H1 (cell line): ENCODE measurements around the gene RSPH9. TPM values are rescaled to one million over a fixed set of nuclear protein-coding genes. Genes with fewer than 3 reads are reported as not detected.
A peak's percentile ranks its signal among the peaks of the same experiment; 100 is the strongest.

ENCODE experiments used
- CTCF ChIA-PET: fragments of 300-600 bp; sonication (Branson Sonifier 250); formaldehyde crosslinking; loops from one replicate; lab custom pipeline; 2021; ENCODE audit not compliant: partially characterized antibody; lab: Charles Lee
- POLR2A ChIA-PET: fragments of 300-600 bp; sonication (Branson Sonifier 250); formaldehyde crosslinking; loops from one replicate; lab custom pipeline; 2021; ENCODE audit warnings: inconsistent platforms; ENCODE audit not compliant: partially characterized antibody; lab: Charles Lee
- DNase-seq, 2 experiments: peaks; one replicate each; pipeline versions ENCODE4 v3.0.0 to v3.0.0-alpha.2; 2010 to 2022; ENCODE audit warnings: low spot score in 2 of 2, low read depth in 1 of 2, mixed read lengths in 1 of 2
- FAIRE-seq: peaks from 2 replicates; lab custom pipeline; 2011; peaks lifted over from hg19 to GRCh38; lab: Jason Lieb, UNC
- H2AFZ ChIP-seq: 2 replicates; pipeline ENCODE4 v1.8.1; 2012; ENCODE audit warnings: low read length, inconsistent platforms
- H2AK5ac ChIP-seq: 2 replicates; pipeline ENCODE4 v1.6.1; 2013; ENCODE audit warnings: low read depth, low read length
- H2BK120ac ChIP-seq: replicated peaks from 2 replicates; pipeline ENCODE3; 2013; ENCODE audit warnings: low read depth, low read length, inconsistent platforms
- H2BK12ac ChIP-seq: 2 replicates; pipeline ENCODE4 v1.6.1; 2013; ENCODE audit warnings: low read depth, low read length
- H2BK15ac ChIP-seq: 2 replicates; pipeline ENCODE4 v1.6.1; 2013; ENCODE audit warnings: low read length
- H2BK20ac ChIP-seq: 2 replicates; pipeline ENCODE4 v1.6.1; 2013; ENCODE audit warnings: low read length
- H2BK5ac ChIP-seq: 2 replicates; pipeline ENCODE4 v1.6.1; 2013; ENCODE audit warnings: low read depth, low read length
- H3K14ac ChIP-seq: 2 replicates; pipeline ENCODE4 v1.6.1; 2013; ENCODE audit warnings: inconsistent platforms; ENCODE audit not compliant: insufficient read length
- H3K18ac ChIP-seq: 2 replicates; pipeline ENCODE4 v1.6.1; 2013; ENCODE audit warnings: low read length; ENCODE audit errors: extremely low read depth
- H3K23ac ChIP-seq: 2 replicates; pipeline ENCODE4 v1.6.1; 2013; ENCODE audit warnings: inconsistent platforms; ENCODE audit not compliant: insufficient read length
- H3K23me2 ChIP-seq: 2 replicates; pipeline ENCODE4 v1.6.1; 2013; ENCODE audit warnings: low read depth, low read length
- H3K27ac ChIP-seq: 2 replicates; pipeline ENCODE4 v1.6.1; 2011; ENCODE audit warnings: low read depth, low read length, inconsistent platforms
- H3K27me3 ChIP-seq, 4 experiments: replicated peaks in 1 of 4; 1 replicate in 1 of 4; 2 replicates in 3 of 4; pipeline versions ENCODE4 v1.6.1 to v1.8.1; 2011 to 2013; ENCODE audit warnings: low read length in 3 of 4, mild to moderate bottlenecking in 3 of 4, inconsistent platforms in 2 of 4, mixed read lengths in 2 of 4, moderate library complexity in 1 of 4; ENCODE audit not compliant: control insufficient read depth in 3 of 4, insufficient read depth in 3 of 4; ENCODE audit errors: extremely low read depth in 1 of 4
- H3K36me3 ChIP-seq, 4 experiments: 2 replicates each; pipeline versions ENCODE4 v1.6.1 to v1.8.1; 2011 to 2013; ENCODE audit warnings: mild to moderate bottlenecking in 4 of 4, low read length in 3 of 4, moderate library complexity in 2 of 4, control low read depth in 1 of 4, inconsistent platforms in 1 of 4; ENCODE audit not compliant: insufficient read depth in 4 of 4, control insufficient read depth in 2 of 4
- H3K4ac ChIP-seq: replicated peaks from 2 replicates; pipeline ENCODE3; 2013; ENCODE audit warnings: low read length, low read depth, mixed read lengths, inconsistent platforms; ENCODE audit not compliant: insufficient read length
- H3K4me1 ChIP-seq, 4 experiments: replicated peaks in 1 of 4; 1 replicate in 1 of 4; 2 replicates in 3 of 4; pipeline versions ENCODE4 v1.6.1 to v1.8.1; 2011 to 2013; ENCODE audit warnings: low read length in 3 of 4, inconsistent platforms in 2 of 4, mixed read lengths in 1 of 4; ENCODE audit not compliant: insufficient read depth in 4 of 4, control insufficient read depth in 3 of 4
- H3K4me2 ChIP-seq, 2 experiments: 2 replicates each; pipeline versions ENCODE4 v1.6.1 to v1.8.1; 2011 to 2013; ENCODE audit warnings: low read depth in 2 of 2, low read length in 2 of 2, control low read depth in 1 of 2, inconsistent platforms in 1 of 2, mild to moderate bottlenecking in 1 of 2; ENCODE audit not compliant: insufficient read depth in 1 of 2
- H3K4me3 ChIP-seq, 4 experiments: fragments of 200-600, 300-600 bp in 1 of 4; sonication (generic), shearing (Covaris generic), sonication (Bioruptor Twin) in 1 of 4; 2 replicates each; pipeline versions ENCODE4 v1.5.1 to v1.8.1; 2011 to 2016; ENCODE audit warnings: low read length in 4 of 4, low read depth in 3 of 4, control low read depth in 2 of 4, inconsistent platforms in 2 of 4, mild to moderate bottlenecking in 2 of 4, mixed read lengths in 1 of 4, moderate library complexity in 1 of 4; ENCODE audit not compliant: insufficient read depth in 2 of 4; ENCODE audit errors: extremely low read depth in 1 of 4
- H3K56ac ChIP-seq: replicated peaks from 2 replicates; pipeline ENCODE3; 2013; ENCODE audit warnings: low read depth, mild to moderate bottlenecking, mixed read lengths, low read length, inconsistent platforms; ENCODE audit not compliant: insufficient read length
- H3K79me1 ChIP-seq: 2 replicates; pipeline ENCODE4 v1.6.1; 2013; ENCODE audit warnings: low read depth, low read length, control low read depth
- H3K79me2 ChIP-seq, 2 experiments: 2 replicates each; pipeline versions ENCODE4 v1.6.1 to v1.8.1; 2012 to 2013; ENCODE audit warnings: low read length in 2 of 2, mild to moderate bottlenecking in 2 of 2, inconsistent platforms in 1 of 2; ENCODE audit not compliant: insufficient read depth in 2 of 2, control insufficient read depth in 1 of 2
- H3K9ac ChIP-seq, 4 experiments: replicated peaks in 1 of 4; 1 replicate in 1 of 4; 2 replicates in 3 of 4; pipeline versions ENCODE4 v1.6.1 to v1.8.1; 2011 to 2013; ENCODE audit warnings: low read depth in 3 of 4, low read length in 3 of 4, control low read depth in 2 of 4, mild to moderate bottlenecking in 2 of 4, moderate library complexity in 2 of 4, inconsistent platforms in 1 of 4; ENCODE audit errors: extremely low read depth in 1 of 4
- H3K9me3 ChIP-seq, 2 experiments: 2 replicates each; pipeline versions ENCODE4 v1.6.1 to v1.8.1; 2012 to 2013; ENCODE audit warnings: mild to moderate bottlenecking in 2 of 2, moderate library complexity in 2 of 2, control low read depth in 1 of 2, inconsistent platforms in 1 of 2, low read depth in 1 of 2, low read length in 1 of 2, mixed read lengths in 1 of 2; ENCODE audit not compliant: insufficient read depth in 2 of 2
- H4K20me1 ChIP-seq, 2 experiments: replicated peaks in 1 of 2; 2 replicates each; pipeline versions ENCODE3 to v1.8.1; 2011 to 2013; ENCODE audit warnings: inconsistent platforms in 2 of 2, low read length in 2 of 2, mild to moderate bottlenecking in 1 of 2; ENCODE audit not compliant: insufficient read depth in 2 of 2, control insufficient read depth in 1 of 2
- H4K5ac ChIP-seq: 2 replicates; pipeline ENCODE4 v1.6.1; 2013; ENCODE audit warnings: low read length, low read depth, mixed read lengths, inconsistent platforms; ENCODE audit not compliant: insufficient read length
- H4K8ac ChIP-seq: 2 replicates; pipeline ENCODE4 v1.8.0; 2013; ENCODE audit warnings: mild to moderate bottlenecking, moderate library complexity, low read length, inconsistent platforms; ENCODE audit not compliant: insufficient read depth; ENCODE audit errors: extremely low read depth
- H4K91ac ChIP-seq: replicated peaks from 2 replicates; pipeline ENCODE3; 2013; ENCODE audit warnings: low read length, mixed read lengths, inconsistent platforms; ENCODE audit not compliant: insufficient read length
- CREB1 ChIP-seq: IDR thresholded peaks from 2 replicates; pipeline ENCODE4 v1.6.1; 2012; ENCODE audit warnings: inconsistent platforms
- CTBP2 ChIP-seq: IDR thresholded peaks from 2 replicates; pipeline ENCODE4 v1.7.0; 2011; ENCODE audit warnings: borderline replicate concordance, mild to moderate bottlenecking, moderate library complexity, mixed read lengths, low read length; ENCODE audit not compliant: insufficient read depth, insufficient read length
- EZH2 ChIP-seq: fragments of 200-600 bp; sonication (generic); IDR thresholded peaks from 2 replicates; pipeline ENCODE4 v1.7.1; 2012; ENCODE audit warnings: low read depth, mild to moderate bottlenecking, moderate library complexity, low read length, inconsistent platforms; ENCODE audit not compliant: severe bottlenecking
- GTF2F1 ChIP-seq: IDR thresholded peaks from 2 replicates; pipeline ENCODE4 v1.6.1; 2012; ENCODE audit warnings: low read depth, low read length, improper control_type of control experiment, borderline replicate concordance
- MAFK ChIP-seq: IDR thresholded peaks from 2 replicates; pipeline ENCODE4 v1.6.1; 2012; ENCODE audit warnings: low read depth, mild to moderate bottlenecking, improper control_type of control experiment, low read length
- RBBP5 ChIP-seq: IDR thresholded peaks from 2 replicates; pipeline ENCODE4 v1.7.1; 2012; ENCODE audit warnings: low read depth, mild to moderate bottlenecking, inconsistent platforms, low read length, moderate library complexity, borderline replicate concordance
- RFX5 ChIP-seq: IDR thresholded peaks from 2 replicates; pipeline ENCODE4 v1.6.1; 2011; ENCODE audit warnings: low read depth, low read length, improper control_type of control experiment, borderline replicate concordance
- USF2 ChIP-seq: IDR thresholded peaks from 2 replicates; pipeline ENCODE4 v1.6.1; 2011; ENCODE audit warnings: low read length, improper control_type of control experiment
- WGBS, 2 experiments: shearing (Covaris generic) in 1 of 2; methylation state at CpG; one replicate each; pipeline versions ENCODE4 v1.1.6 to v1.1.7; 2013 to 2015; ENCODE audit warnings: low lambda C conversion rate in 2 of 2, mixed read lengths in 2 of 2, inconsistent platforms in 1 of 2, low coverage in 1 of 2, missing lambda C conversion rate in 1 of 2; ENCODE audit not compliant: insufficient replicate concordance in 2 of 2, insufficient coverage in 1 of 2, insufficient read length in 1 of 2; ENCODE audit errors: extremely low coverage in 1 of 2, missing lambda C conversion rate in 1 of 2; 5-methylcytosine and 5-hydroxymethylcytosine counted together
- polyA plus RNA-seq, 7 experiments: library from polyadenylated mRNA; depleted of rRNA in 3 of 7; stranded (reverse) in 5 of 7; unstranded in 2 of 7; fragments of >200 nt in 5 of 7; fragments of 200-250 nt in 2 of 7; gene quantifications; 1 replicate in 5 of 7; 2 replicates in 1 of 7; 4 replicates in 1 of 7; pipeline versions ENCODE4 v1.2.1 to v1.2.3, GENCODE V29; 2011 to 2013; ENCODE audit warnings: missing spikeins in 2 of 7, mixed read lengths in 2 of 7
- total RNA-seq: library from RNA; stranded (reverse); fragmentation: NEBNext Ultra II Directional; extraction: Animal tissue kit (Norgen Biotek cat#: 25700); gene quantifications from 2 replicates; pipeline ENCODE4 v1.2.1, GENCODE V29; 2021
- TF ChIP-seq, protein P1 (sequence below): IDR thresholded peaks from 2 replicates; pipeline ENCODE4 v1.6.1; 2012; ENCODE audit warnings: inconsistent platforms

The RSPH9 gene
- total and polyA plus RNA-seq, 2 of the 8 experiments (the other 6 are each of a cell fraction or from before 2014, with no cell fraction given) = 0.15 to 0.23 TPM

GRCh38 chr6:43715056-43715788, 70.4 kb downstream of the RSPH9 start:
- Histone ChIP-seq H3K4me3 (no peak overlapping the region), H3K27me3 (no peaks in the 10 kb centered on the region), H4K5ac (no peak overlapping the region), H2BK20ac (no peak overlapping the region), H2AK5ac (no peak overlapping the region), H2BK15ac (peak overlapping the region; percentile 8; the same call in 1 of the 2 replicates), H3K79me1 (no peaks in the 10 kb centered on the region), H3K79me2 (no peaks in the 10 kb centered on the region), H3K23ac (no peak overlapping the region), H3K9ac (no peak overlapping the region), H4K20me1 (no peaks in the 10 kb centered on the region), H2BK12ac (no peak overlapping the region), H3K56ac (no peak overlapping the region), H4K91ac (no peak overlapping the region), H3K27ac (no peak overlapping the region), H4K8ac (no peak overlapping the region), H2BK5ac (peak overlapping the region; percentile 15; the same call in 1 of the 2 replicates), H3K9me3 (no peaks in the 10 kb centered on the region), H3K4me2 (0 out of 4 replicates have a peak overlapping the region, but pooled peaks of 1 of the 2 experiments have one; percentile 11), H2AFZ (no peak overlapping the region), H3K14ac (no peak overlapping the region), H2BK120ac (no peak overlapping the region), H3K4me1 (peaks cover 0 to 7% (median 4%) of the 10 kb centered on the region in 4 experiments; a peak in 4 of 7 replicates), H3K36me3 (no peaks in the 10 kb centered on the region), H3K4ac (no peak overlapping the region), H3K23me2 (no peaks in the 10 kb centered on the region), H3K18ac (no peak overlapping the region)
- 76% methylated on average over 5 of the region's 5 CpGs; no CpG with 5 or more reads in 1 of the 2 experiments for WGBS, 2 experiments
- POLR2A ChIA-PET = interaction anchor here (0.7 to 3.3 kb wide), 8 partner anchors 9 to 170 kb away, joined by 3 to 17 read pairs (median 4); partner anchors contain the start of gene VEGFA
- DNase-seq = no peak
- CTCF ChIA-PET = interaction anchor here (0.6 to 3.6 kb wide), 14 partner anchors 9 to 364 kb away, joined by 3 to 26 read pairs (median 4); partner anchors contain the start of gene VEGFA
- FAIRE-seq = no peak
- TF ChIP-seq EZH2 (no peak), CREB1 (no peak), MAFK (no peak), CTBP2 (no peak), USF2 (no peak), RBBP5 (no peak), RFX5 (no peak), GTF2F1 (no peak)
- TF ChIP-seq, protein P1, sequence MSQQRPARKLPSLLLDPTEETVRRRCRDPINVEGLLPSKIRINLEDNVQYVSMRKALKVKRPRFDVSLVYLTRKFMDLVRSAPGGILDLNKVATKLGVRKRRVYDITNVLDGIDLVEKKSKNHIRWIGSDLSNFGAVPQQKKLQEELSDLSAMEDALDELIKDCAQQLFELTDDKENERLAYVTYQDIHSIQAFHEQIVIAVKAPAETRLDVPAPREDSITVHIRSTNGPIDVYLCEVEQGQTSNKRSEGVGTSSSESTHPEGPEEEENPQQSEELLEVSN = no peak
